HEK293T (cell line): ENCODE data around the gene PRSS57.

Source experiments
- BHLHE40 ChIP-seq: fragments of 450-650 bp; IDR thresholded peaks from 2 replicates; pipeline ENCODE4 v1.6.1; 2016; ENCODE audit warnings: mild to moderate bottlenecking, moderate library complexity, borderline replicate concordance
- ELF4 ChIP-seq: fragments of 450-650 bp; IDR thresholded peaks from 2 replicates; pipeline ENCODE4 v1.6.1; 2017; ENCODE audit warnings: antibody characterized with exemption
- FOXA1 ChIP-seq: fragments of 450-650 bp; IDR thresholded peaks from 2 replicates; pipeline ENCODE4 v1.6.1; 2016; ENCODE audit warnings: mild to moderate bottlenecking
- FOXK2 ChIP-seq: fragments of 450-650 bp; IDR thresholded peaks from 2 replicates; pipeline ENCODE4 v1.6.1; 2016; ENCODE audit warnings: mild to moderate bottlenecking
- FOXM1 ChIP-seq: fragments of 450-650 bp; IDR thresholded peaks from 2 replicates; pipeline ENCODE4 v1.6.1; 2017; ENCODE audit warnings: mild to moderate bottlenecking, borderline replicate concordance
- HDGF ChIP-seq: fragments of 450-650 bp; IDR thresholded peaks from 2 replicates; pipeline ENCODE4 v1.6.1; 2017; ENCODE audit warnings: antibody characterized with exemption, borderline replicate concordance
- NFRKB ChIP-seq: fragments of 450-650 bp; IDR thresholded peaks from 2 replicates; pipeline ENCODE4 v1.6.1; 2016; ENCODE audit warnings: mild to moderate bottlenecking, moderate library complexity
- SP1 ChIP-seq: fragments of 450-650 bp; IDR thresholded peaks from 2 replicates; pipeline ENCODE4 v1.6.1; 2017
- TARDBP ChIP-seq: fragments of 450-650 bp; IDR thresholded peaks from 2 replicates; pipeline ENCODE4 v1.6.1; 2016
- ZNF384 ChIP-seq: fragments of 450-650 bp; IDR thresholded peaks from 2 replicates; pipeline ENCODE4 v1.6.1; 2016
- TF ChIP-seq, protein P1 (sequence below): fragments of 450-650 bp; IDR thresholded peaks from 2 replicates; pipeline ENCODE4 v1.6.1; 2016

DNA sequence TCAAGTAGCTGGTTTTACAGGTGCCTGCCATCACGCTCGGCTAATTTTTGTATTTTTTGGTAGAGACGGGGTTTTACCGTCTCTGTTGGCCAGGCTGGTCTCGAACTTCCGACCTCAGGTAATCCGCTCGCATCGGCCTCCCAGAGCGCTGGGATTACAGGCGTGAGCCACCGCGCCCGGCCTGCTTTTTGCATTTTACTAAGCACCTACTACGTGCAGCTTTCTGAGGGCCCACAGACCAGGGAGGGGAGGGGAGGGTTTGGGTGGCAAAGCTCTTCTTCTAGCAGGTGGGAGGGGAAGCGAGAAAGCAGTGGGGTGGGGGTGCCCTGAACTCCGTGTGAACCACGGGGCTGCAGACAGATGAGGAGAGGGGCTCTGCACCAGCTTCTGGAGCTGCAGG lies 28.5 kb upstream of the PRSS57 start:
- TF ChIP-seq FOXM1, result no peak
- TF ChIP-seq NFRKB, result no peak
- no peak for TF ChIP-seq SP1
- TF ChIP-seq ZNF384, result no peak
- TF ChIP-seq BHLHE40, result no peak
- no peak for TF ChIP-seq ELF4
- TF ChIP-seq TARDBP, result no peak
- no peak for TF ChIP-seq HDGF
- no peak for TF ChIP-seq FOXA1
- TF ChIP-seq, protein P1, sequence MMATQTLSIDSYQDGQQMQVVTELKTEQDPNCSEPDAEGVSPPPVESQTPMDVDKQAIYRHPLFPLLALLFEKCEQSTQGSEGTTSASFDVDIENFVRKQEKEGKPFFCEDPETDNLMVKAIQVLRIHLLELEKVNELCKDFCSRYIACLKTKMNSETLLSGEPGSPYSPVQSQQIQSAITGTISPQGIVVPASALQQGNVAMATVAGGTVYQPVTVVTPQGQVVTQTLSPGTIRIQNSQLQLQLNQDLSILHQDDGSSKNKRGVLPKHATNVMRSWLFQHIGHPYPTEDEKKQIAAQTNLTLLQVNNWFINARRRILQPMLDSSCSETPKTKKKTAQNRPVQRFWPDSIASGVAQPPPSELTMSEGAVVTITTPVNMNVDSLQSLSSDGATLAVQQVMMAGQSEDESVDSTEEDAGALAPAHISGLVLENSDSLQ, result no peak
- no peak for TF ChIP-seq FOXK2
